HepG2 (cell line): ENCODE data around the gene QDPR. TPM values are rescaled to one million over a fixed set of nuclear protein-coding genes. Genes with fewer than 3 reads are reported as not detected.

Experiments
- ARID2 ChIP-seq: sonication (generic); formaldehyde crosslinking; IDR thresholded peaks from 2 replicates; pipeline ENCODE4 v1.8.1; 2022; ENCODE audit warnings: mild to moderate bottlenecking, missing genetic modification reagents, borderline replicate concordance
- CBX1 ChIP-seq: IDR thresholded peaks from one replicate; pipeline ENCODE4 v1.6.1; 2016; ENCODE audit warnings: antibody characterized with exemption, low read depth
- EHMT2 ChIP-seq: fragments of 200-600 bp; sonication (generic); IDR thresholded peaks from 2 replicates; pipeline ENCODE4 v1.7.0; 2017; ENCODE audit warnings: antibody characterized with exemption, low read depth, low read length, borderline replicate concordance
- HDAC2 ChIP-seq: sonication (generic); formaldehyde crosslinking; IDR thresholded peaks from 2 replicates; pipeline ENCODE4 v1.4.0; 2020; ENCODE audit warnings: missing genetic modification reagents
- HNRNPK ChIP-seq: fragments of 200-400 bp; formaldehyde crosslinking; IDR thresholded peaks from 2 replicates; pipeline ENCODE4 v1.6.1; 2018; ENCODE audit warnings: low read length, low read depth, moderate library complexity, mild to moderate bottlenecking; ENCODE audit not compliant: poor library complexity, severe bottlenecking
- KDM2A ChIP-seq: sonication (generic); formaldehyde crosslinking; IDR thresholded peaks from 2 replicates; pipeline ENCODE4 v1.4.0; 2020; ENCODE audit warnings: low read depth, missing genetic modification reagents, borderline replicate concordance
- KMT2A ChIP-seq: sonication (generic); formaldehyde crosslinking; IDR thresholded peaks from 2 replicates; pipeline ENCODE4 v1.4.0; 2020; ENCODE audit warnings: missing genetic modification reagents
- MTF2 ChIP-seq: sonication (generic); formaldehyde crosslinking; IDR thresholded peaks from 2 replicates; pipeline ENCODE4 v1.5.0; 2020; ENCODE audit warnings: missing genetic modification reagents, borderline replicate concordance
- PPARG ChIP-seq: conservative IDR thresholded peaks from 2 replicates; pipeline ENCODE4 v1.6.1; 2016; ENCODE audit warnings: missing biosample characterization, missing genetic modification reagents
- SIN3B ChIP-seq: fragments of 150-350 bp; IDR thresholded peaks from 2 replicates; pipeline ENCODE4 v1.6.1; 2014; ENCODE audit warnings: low read length
- XRCC5 ChIP-seq: fragments of 200-400 bp; formaldehyde crosslinking; optimal IDR thresholded peaks from 2 replicates; pipeline ENCODE3; 2017; ENCODE audit warnings: mild to moderate bottlenecking, low read length
- ZNF674 ChIP-seq: sonication (generic); formaldehyde crosslinking; IDR thresholded peaks from 2 replicates; pipeline ENCODE4 v1.5.0; 2020; ENCODE audit warnings: low read depth, mild to moderate bottlenecking, missing genetic modification reagents
- ZNF839 ChIP-seq: sonication (generic); formaldehyde crosslinking; IDR thresholded peaks from 2 replicates; pipeline ENCODE4 v1.4.0; 2020; ENCODE audit warnings: missing genetic modification reagents, mild to moderate bottlenecking, borderline replicate concordance
- ZNF891 ChIP-seq: sonication (generic); formaldehyde crosslinking; IDR thresholded peaks from 2 replicates; pipeline ENCODE4 v1.5.0; 2020; ENCODE audit warnings: mild to moderate bottlenecking, missing genetic modification reagents
- ZSCAN22 ChIP-seq: sonication (generic); formaldehyde crosslinking; IDR thresholded peaks from 2 replicates; pipeline ENCODE4 v1.4.0; 2020; ENCODE audit warnings: mild to moderate bottlenecking, missing genetic modification reagents
- polyA plus RNA-seq, 8 experiments: library from polyadenylated mRNA; depleted of rRNA in 3 of 8; stranded (reverse) in 7 of 8; unstranded in 1 of 8; fragments of >200 nt; fragmentation: Illumina TruSeq in 4 of 8; extraction: Trizol in 4 of 8; gene quantifications; 2 replicates each; pipeline versions ENCODE4 v1.2.1 to v1.2.3, GENCODE V29; 2011 to 2016; ENCODE audit warnings: low read depth in 4 of 8, missing spikeins in 1 of 8, mixed read lengths in 1 of 8; ENCODE audit not compliant: insufficient read depth in 1 of 8
- total RNA-seq, 5 experiments: library from RNA; depleted of rRNA; stranded (reverse); fragments of >200 nt; fragmentation: Illumina TruSeq; extraction: Trizol; gene quantifications; 2 replicates each; pipeline ENCODE4 v1.2.3, GENCODE V29; 2016; ENCODE audit warnings: low read depth in 1 of 5
- TF ChIP-seq, protein P1 (sequence below): sonication (generic); formaldehyde crosslinking; IDR thresholded peaks from 2 replicates; pipeline ENCODE4 v1.9.0; 2022; ENCODE audit warnings: missing genetic modification reagents, mild to moderate bottlenecking, borderline replicate concordance
- TF ChIP-seq, protein P2 (sequence below), 2 experiments: IDR thresholded peaks; 2 replicates each; pipeline ENCODE4 v1.6.1; 2011 to 2012; ENCODE audit warnings: low read length in 2 of 2, borderline replicate concordance in 1 of 2, low read depth in 1 of 2, mild to moderate bottlenecking in 1 of 2, moderate library complexity in 1 of 2

Gene QDPR
- total and polyA plus RNA-seq, 2 of the 13 experiments (the other 11 are each of a cell fraction or from before 2014, with no cell fraction given), result 9.9 to 95.5 TPM

DNA sequence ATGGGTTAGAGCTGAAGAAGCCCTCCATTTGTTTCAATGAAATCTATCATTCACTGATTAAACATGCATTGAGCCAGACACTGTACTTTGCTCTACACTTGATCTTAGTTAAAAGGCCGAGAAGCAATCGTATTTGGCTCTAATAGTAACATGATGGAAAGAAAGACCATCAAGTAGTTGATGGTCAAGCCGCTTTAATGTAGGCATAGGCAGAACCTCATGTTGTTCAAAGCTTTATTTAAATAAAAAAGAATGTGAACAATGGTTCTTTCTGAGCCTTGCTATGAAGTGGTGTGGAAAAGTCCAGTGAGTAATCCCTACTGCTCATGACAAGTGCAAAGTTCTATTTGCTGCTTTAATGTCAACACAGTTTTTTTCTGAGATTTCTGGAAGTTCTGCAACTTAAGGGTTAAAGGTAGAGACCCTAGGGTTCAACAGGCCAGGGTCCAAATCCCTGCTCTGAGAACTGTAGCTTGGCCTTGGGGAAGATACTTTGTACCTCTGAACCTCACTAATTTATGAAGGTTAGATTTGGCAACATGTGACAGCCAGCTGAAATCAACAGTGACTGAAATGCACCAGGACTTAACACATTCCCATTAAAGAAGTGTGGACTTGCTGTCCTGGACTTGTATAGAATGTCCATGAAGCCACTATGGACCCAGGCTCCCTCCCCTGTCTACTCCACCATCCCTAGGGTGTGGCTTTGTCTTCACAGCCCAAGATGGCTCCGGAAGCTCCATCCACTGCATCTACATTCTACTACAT, 47.2 kb upstream of the QDPR start (continued):
- TF ChIP-seq KMT2A (CRISPR knock-in tag) (no peak), MTF2 (CRISPR knock-in tag) (no peak), ZSCAN22 (CRISPR knock-in tag) (no peak), CBX1 (no peak), XRCC5 (no peak), HNRNPK (no peak), SIN3B (no peak; the same call in 1 of the 2 replicates), KDM2A (no peak), PPARG (peak; percentile 83), ZNF891 (CRISPR knock-in tag) (no peak), HDAC2 (CRISPR knock-in tag) (peak; percentile 99), ARID2 (CRISPR knock-in tag) (no peak), ZNF839 (no peak), EHMT2 (peak; percentile 99), ZNF674 (CRISPR knock-in tag) (no peak)
- TF ChIP-seq, protein P1, sequence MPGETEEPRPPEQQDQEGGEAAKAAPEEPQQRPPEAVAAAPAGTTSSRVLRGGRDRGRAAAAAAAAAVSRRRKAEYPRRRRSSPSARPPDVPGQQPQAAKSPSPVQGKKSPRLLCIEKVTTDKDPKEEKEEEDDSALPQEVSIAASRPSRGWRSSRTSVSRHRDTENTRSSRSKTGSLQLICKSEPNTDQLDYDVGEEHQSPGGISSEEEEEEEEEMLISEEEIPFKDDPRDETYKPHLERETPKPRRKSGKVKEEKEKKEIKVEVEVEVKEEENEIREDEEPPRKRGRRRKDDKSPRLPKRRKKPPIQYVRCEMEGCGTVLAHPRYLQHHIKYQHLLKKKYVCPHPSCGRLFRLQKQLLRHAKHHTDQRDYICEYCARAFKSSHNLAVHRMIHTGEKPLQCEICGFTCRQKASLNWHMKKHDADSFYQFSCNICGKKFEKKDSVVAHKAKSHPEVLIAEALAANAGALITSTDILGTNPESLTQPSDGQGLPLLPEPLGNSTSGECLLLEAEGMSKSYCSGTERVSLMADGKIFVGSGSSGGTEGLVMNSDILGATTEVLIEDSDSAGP (CRISPR knock-in tag), result no peak
- TF ChIP-seq, protein P2, sequence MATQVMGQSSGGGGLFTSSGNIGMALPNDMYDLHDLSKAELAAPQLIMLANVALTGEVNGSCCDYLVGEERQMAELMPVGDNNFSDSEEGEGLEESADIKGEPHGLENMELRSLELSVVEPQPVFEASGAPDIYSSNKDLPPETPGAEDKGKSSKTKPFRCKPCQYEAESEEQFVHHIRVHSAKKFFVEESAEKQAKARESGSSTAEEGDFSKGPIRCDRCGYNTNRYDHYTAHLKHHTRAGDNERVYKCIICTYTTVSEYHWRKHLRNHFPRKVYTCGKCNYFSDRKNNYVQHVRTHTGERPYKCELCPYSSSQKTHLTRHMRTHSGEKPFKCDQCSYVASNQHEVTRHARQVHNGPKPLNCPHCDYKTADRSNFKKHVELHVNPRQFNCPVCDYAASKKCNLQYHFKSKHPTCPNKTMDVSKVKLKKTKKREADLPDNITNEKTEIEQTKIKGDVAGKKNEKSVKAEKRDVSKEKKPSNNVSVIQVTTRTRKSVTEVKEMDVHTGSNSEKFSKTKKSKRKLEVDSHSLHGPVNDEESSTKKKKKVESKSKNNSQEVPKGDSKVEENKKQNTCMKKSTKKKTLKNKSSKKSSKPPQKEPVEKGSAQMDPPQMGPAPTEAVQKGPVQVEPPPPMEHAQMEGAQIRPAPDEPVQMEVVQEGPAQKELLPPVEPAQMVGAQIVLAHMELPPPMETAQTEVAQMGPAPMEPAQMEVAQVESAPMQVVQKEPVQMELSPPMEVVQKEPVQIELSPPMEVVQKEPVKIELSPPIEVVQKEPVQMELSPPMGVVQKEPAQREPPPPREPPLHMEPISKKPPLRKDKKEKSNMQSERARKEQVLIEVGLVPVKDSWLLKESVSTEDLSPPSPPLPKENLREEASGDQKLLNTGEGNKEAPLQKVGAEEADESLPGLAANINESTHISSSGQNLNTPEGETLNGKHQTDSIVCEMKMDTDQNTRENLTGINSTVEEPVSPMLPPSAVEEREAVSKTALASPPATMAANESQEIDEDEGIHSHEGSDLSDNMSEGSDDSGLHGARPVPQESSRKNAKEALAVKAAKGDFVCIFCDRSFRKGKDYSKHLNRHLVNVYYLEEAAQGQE (IDR thresholded peaks at IDR 0.05; ENCODE audit: borderline replicate concordance in 1 of 2, low read depth in 1 of 2, low read length in 2 of 2), result peak in 1 of 2 experiments; percentile 79; a peak in 2 of 4 replicates
